ENCODE data around the gene STN1. TPM values are rescaled to one million over a fixed set of nuclear protein-coding genes. Genes with fewer than 3 reads are reported as not detected.

STN1 gene
- total and polyA plus RNA-seq, 2 of the 8 experiments (the other 6 are each of a cell fraction or from before 2014, with no cell fraction given): 10.1 to 12.4 TPM

- TF ChIP-seq NANOG (IDR thresholded peaks at IDR 0.05; ENCODE audit: insufficient read depth, low read depth, low read length, poor library complexity, severe bottlenecking): no peak
These were observed 65.1 kb downstream of the STN1 start (continued) for GRCh38 chr10:103852856-103853255.

Measured in H1 (cell line).